Nephron (organoid): Measurements from ENCODE around the gene CSTF2.
A peak's percentile ranks its signal among the peaks of the same experiment; 100 is the strongest.

Experiments
- H3K27ac Mint-ChIP-seq, 3 experiments: 2 replicates each; pipeline ENCODE4 v1.8.0; 2020; ENCODE audit warnings: mixed read lengths in 3 of 3, mild to moderate bottlenecking in 2 of 3, moderate library complexity in 1 of 3
- H3K27me3 Mint-ChIP-seq: 2 replicates; pipeline ENCODE4 v1.8.0; 2021; ENCODE audit warnings: low read depth, mild to moderate bottlenecking, moderate library complexity, mixed read lengths
- H3K36me3 Mint-ChIP-seq: 2 replicates; pipeline ENCODE4 v1.8.0; 2020; ENCODE audit warnings: low read depth, mixed read lengths
- H3K4me1 Mint-ChIP-seq: 2 replicates; pipeline ENCODE4 v1.8.0; 2020; ENCODE audit warnings: mixed read lengths
- H3K4me3 Mint-ChIP-seq, 3 experiments: 2 replicates each; pipeline ENCODE4 v1.8.0; 2020; ENCODE audit warnings: mild to moderate bottlenecking in 3 of 3, mixed read lengths in 3 of 3, moderate library complexity in 2 of 3
- H3K9me3 Mint-ChIP-seq: 2 replicates; pipeline ENCODE4 v1.8.0; 2020; ENCODE audit warnings: mixed read lengths
- TF ChIP-seq, protein P1 (sequence below), 3 experiments: fragments of 200-600 bp; sonication (generic); IDR thresholded peaks; one replicate each; pipeline ENCODE4 v1.5.0; 2021; ENCODE audit warnings: antibody characterized with exemption in 3 of 3; ENCODE audit not compliant: unreplicated experiment in 3 of 3

The CSTF2 gene

DNA sequence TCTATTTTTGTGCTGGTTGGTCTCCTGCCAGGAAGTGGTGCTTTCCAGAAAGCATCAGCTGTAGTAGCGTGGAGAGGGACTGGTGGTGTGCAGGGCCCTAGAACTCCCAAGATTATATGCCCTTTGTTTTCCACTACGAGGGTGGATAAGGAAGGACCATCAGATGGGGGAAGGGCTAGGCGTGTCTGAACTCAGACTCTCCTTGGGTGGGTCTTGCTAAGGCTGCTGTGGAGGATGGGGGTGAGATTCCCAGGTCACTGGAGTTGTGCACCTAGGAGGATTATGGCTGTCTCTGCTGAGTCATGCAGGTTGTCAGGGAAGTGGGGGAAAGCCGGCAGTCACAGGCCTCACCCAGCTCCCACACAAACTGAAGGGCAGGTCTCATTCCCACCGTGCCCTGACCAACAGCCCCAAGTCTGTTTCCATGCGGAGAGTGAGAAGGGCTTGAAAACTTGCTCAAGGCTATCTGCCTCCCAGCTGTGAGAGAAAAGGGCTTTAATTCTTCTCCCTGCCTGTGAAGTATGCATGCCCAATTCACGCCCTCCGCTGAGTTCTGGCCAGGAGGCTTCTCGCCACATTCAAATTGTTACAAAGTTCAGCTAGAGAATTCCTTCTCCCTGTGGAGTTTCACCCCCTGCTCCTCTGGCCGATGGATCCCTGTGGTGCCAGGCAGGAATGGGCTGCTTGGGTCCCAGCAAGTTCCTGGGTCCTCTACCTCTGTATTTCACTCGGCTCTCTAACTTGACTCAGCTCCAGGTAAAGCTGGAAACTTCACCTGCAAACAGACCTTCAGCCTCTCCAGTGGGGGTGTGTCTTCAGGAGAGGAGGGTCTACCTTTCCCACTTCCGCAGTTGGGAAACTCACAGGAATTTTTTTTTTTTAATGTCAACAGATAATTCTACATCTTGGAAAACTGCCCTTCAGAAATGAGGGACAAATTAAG, 7.7 kb upstream of the CSTF2 start:
- H3K4me3 Mint-ChIP-seq = no peak overlapping the region
- TF ChIP-seq, protein P1, sequence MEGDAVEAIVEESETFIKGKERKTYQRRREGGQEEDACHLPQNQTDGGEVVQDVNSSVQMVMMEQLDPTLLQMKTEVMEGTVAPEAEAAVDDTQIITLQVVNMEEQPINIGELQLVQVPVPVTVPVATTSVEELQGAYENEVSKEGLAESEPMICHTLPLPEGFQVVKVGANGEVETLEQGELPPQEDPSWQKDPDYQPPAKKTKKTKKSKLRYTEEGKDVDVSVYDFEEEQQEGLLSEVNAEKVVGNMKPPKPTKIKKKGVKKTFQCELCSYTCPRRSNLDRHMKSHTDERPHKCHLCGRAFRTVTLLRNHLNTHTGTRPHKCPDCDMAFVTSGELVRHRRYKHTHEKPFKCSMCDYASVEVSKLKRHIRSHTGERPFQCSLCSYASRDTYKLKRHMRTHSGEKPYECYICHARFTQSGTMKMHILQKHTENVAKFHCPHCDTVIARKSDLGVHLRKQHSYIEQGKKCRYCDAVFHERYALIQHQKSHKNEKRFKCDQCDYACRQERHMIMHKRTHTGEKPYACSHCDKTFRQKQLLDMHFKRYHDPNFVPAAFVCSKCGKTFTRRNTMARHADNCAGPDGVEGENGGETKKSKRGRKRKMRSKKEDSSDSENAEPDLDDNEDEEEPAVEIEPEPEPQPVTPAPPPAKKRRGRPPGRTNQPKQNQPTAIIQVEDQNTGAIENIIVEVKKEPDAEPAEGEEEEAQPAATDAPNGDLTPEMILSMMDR (IDR thresholded peaks at IDR 0.05; ENCODE audit: unreplicated experiment in 3 of 3) = no peak
- H3K9me3 Mint-ChIP-seq = peaks cover 24% of the 10 kb centered on the region
- H3K36me3 Mint-ChIP-seq = no peaks in the 10 kb centered on the region
- peak overlapping the region in 1 of 3 experiments; percentile 65 for H3K27ac Mint-ChIP-seq
- no peaks in the 10 kb centered on the region for H3K4me1 Mint-ChIP-seq
- peaks cover 4% of the 10 kb centered on the region for H3K27me3 Mint-ChIP-seq

DNA sequence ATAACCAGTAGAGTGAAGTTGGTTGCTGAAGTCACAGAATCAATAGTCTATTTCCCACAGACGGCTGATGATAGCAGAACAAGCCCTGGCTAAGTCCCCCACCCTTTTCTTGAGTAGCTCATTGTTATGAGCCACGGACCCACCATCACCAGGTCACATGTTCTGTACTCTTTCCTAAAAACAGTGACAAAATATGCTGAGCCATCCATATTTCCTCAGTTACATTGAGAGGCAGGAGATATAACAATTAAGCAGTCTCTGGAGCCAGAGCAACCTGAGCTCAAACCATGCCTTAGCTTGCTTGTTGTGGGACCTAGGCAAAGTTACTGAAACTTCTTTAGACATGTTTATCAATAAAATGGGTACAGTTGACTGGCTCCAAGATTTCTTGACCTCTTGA, 2.9 kb upstream of the CSTF2 start:
- Mint-ChIP-seq H3K27me3 (peaks cover 4% of the 10 kb centered on the region), H3K27ac (no peak overlapping the region)

DNA sequence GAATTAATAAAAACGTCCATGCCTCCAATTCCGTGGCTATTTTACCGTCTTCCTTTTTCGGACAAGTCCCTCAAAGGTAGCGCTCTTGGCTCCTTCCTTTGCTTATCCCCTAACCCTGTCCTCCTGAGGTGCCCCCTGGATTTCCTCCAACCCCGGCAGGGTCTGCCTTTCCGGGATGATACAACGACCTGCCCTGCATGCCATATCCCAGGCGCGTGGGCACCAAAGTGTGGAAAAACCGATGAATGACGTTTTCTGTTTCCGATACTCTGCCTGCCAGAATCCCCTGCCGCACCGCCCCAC, 706 bp upstream of the CSTF2 start:
- H3K9me3 Mint-ChIP-seq = peaks cover 7% of the 10 kb centered on the region
- peak overlapping the region; percentile 34 to 76 (median 63) for H3K27ac Mint-ChIP-seq
- H3K27me3 Mint-ChIP-seq = peaks cover 4% of the 10 kb centered on the region
- peaks cover 5% of the 10 kb centered on the region for H3K4me1 Mint-ChIP-seq
- H3K36me3 Mint-ChIP-seq = peaks cover 9% of the 10 kb centered on the region
- TF ChIP-seq, protein P1 (IDR thresholded peaks at IDR 0.05; ENCODE audit: unreplicated experiment in 3 of 3) = no peak
- peak overlapping the region; percentile 84 for H3K4me3 Mint-ChIP-seq

More for the DNA sequence above, 2.9 kb upstream of the CSTF2 start:
- Mint-ChIP-seq H3K36me3 (no peaks in the 10 kb centered on the region), H3K9me3 (peaks cover 10% of the 10 kb centered on the region), H3K4me3 (no peak overlapping the region), H3K4me1 (peaks cover 5% of the 10 kb centered on the region)
- TF ChIP-seq, protein P1 (IDR thresholded peaks at IDR 0.05; ENCODE audit: unreplicated experiment in 3 of 3) = no peak

DNA sequence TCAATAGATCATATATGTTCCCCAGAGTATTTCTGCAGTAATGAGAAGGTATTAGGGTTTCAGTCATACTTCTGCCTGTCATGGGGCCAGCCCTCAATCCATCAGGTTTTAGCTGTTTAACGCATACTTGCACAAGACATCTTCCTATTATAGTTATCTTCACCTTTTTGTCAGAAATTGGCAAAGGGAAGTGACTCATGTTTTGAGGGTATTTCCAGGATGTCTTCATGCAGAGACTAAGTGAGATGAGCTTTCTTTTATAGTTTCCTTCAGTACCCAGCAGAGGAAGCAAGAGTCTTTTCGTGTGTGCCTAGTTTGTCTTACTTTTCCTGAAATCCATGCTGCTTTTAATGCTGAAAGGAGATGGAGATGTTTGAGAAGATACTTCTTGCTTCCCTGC, 9.5 kb downstream of the CSTF2 start:
- TF ChIP-seq, protein P1 (IDR thresholded peaks at IDR 0.05; ENCODE audit: unreplicated experiment in 3 of 3) = no peak
- peaks cover 46% of the 10 kb centered on the region for H3K36me3 Mint-ChIP-seq
- H3K9me3 Mint-ChIP-seq = peaks cover 4% of the 10 kb centered on the region
- H3K27me3 Mint-ChIP-seq = no peaks in the 10 kb centered on the region
- H3K4me3 Mint-ChIP-seq = no peak overlapping the region
- H3K4me1 Mint-ChIP-seq = no peaks in the 10 kb centered on the region
- no peak overlapping the region for H3K27ac Mint-ChIP-seq

DNA sequence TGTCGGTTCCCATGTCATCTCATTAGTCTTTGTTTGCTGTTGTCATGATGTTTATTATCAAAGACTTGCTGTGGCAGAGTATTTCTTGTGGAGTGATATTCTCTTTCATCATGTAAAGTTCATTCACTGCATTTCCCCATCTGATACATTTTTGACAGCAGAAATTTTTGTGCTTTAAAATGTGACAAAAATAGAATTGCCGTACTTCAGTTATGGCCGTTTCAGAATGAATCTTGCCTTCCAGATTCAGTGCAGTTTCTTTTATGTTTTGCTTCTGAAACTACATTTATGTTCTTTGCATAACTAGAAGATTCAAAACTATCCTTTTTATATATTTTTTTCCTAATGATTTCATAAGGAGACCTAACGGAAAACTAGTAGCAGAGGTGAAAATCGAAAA, 10.0 kb downstream of the CSTF2 start:
- Mint-ChIP-seq H3K4me1 (no peaks in the 10 kb centered on the region), H3K4me3 (no peak overlapping the region), H3K27ac (no peak overlapping the region), H3K9me3 (peaks cover 4% of the 10 kb centered on the region), H3K27me3 (no peaks in the 10 kb centered on the region), H3K36me3 (peaks cover 44% of the 10 kb centered on the region)
- TF ChIP-seq, protein P1 (IDR thresholded peaks at IDR 0.05; ENCODE audit: unreplicated experiment in 3 of 3) = no peak

DNA sequence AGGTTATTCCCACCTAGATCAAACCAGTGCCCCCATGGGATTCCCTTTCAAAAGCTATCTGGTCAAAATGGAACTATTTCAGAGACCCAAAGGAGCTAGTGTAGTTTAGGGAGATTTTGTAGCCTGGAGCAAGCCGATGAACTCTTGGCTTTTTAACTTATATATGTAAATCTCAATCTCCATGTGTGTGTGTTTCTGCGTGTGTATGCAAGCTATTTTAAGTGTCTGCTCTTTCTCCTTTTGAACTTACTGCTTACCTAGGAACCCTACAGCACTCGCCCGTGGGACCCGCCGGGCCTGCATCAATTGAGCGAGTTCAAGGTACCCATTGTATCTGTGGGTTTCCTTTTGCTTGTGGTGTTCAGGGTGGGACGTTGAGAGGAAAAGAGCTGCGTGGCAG, 10.4 kb downstream of the CSTF2 start:
- TF ChIP-seq, protein P1 (IDR thresholded peaks at IDR 0.05; ENCODE audit: unreplicated experiment in 3 of 3) = no peak
- Mint-ChIP-seq H3K36me3 (peaks cover 44% of the 10 kb centered on the region), H3K9me3 (peaks cover 4% of the 10 kb centered on the region), H3K4me3 (no peak overlapping the region), H3K27ac (no peak overlapping the region), H3K27me3 (no peaks in the 10 kb centered on the region), H3K4me1 (no peaks in the 10 kb centered on the region)
